GM18868 (cell line): ENCODE data around the gene UMOD.
A peak's percentile ranks its signal among the peaks of the same experiment; 100 is the strongest.

Experiments
- ATAC-seq: cut with Tn5 transposase; IDR thresholded peaks from one replicate; pipeline ENCODE4 v1.9.1; 2021; ENCODE audit warnings: mild to moderate bottlenecking, moderate library complexity; ENCODE audit not compliant: unreplicated experiment

UMOD gene

GRCh38 chr16:20352615-20353014 is at the start of gene UMOD:
Gene UMOD (minus strand): TSS chr16:20352715. CDS start chr16:20350737, 1,978 bp downstream.
- ATAC-seq, result no peak

GRCh38 chr16:20401475-20402016 is 49.0 kb upstream of the UMOD start:
- ATAC-seq, result no peak

- no peak for ATAC-seq
Measured at GRCh38 chr16:20401066-20401465, 48.6 kb upstream of the UMOD start.

- ATAC-seq, result no peak
Measured at GRCh38 chr16:20399185-20399584, 46.7 kb upstream of the UMOD start.

- no peak for ATAC-seq
Measured at GRCh38 chr16:20398603-20399002, 46.1 kb upstream of the UMOD start.

GRCh38 chr16:20397468-20398074 is 45.1 kb upstream of the UMOD start:
- ATAC-seq, result no peak

- ATAC-seq, result no peak
Measured at GRCh38 chr16:20396846-20397467, 44.4 kb upstream of the UMOD start.

GRCh38 chr16:20395946-20396345 is 43.4 kb upstream of the UMOD start:
- no peak for ATAC-seq

GRCh38 chr16:20393801-20394577 is 41.5 kb upstream of the UMOD start:
- ATAC-seq, result no peak

GRCh38 chr16:20391045-20391444 is 38.5 kb upstream of the UMOD start:
- no peak for ATAC-seq

- no peak for ATAC-seq
Measured at GRCh38 chr16:20388854-20389253, 36.3 kb upstream of the UMOD start.

GRCh38 chr16:20387978-20388377 is 35.5 kb upstream of the UMOD start:
- no peak for ATAC-seq

GRCh38 chr16:20385844-20386832 is 33.6 kb upstream of the UMOD start:
- ATAC-seq, result no peak

GRCh38 chr16:20383106-20384029 is 30.9 kb upstream of the UMOD start:
- peak; percentile 46 for ATAC-seq

- no peak for ATAC-seq
Measured at GRCh38 chr16:20382202-20382948, 29.9 kb upstream of the UMOD start.

GRCh38 chr16:20380782-20381181 is 28.3 kb upstream of the UMOD start:
- ATAC-seq, result no peak

GRCh38 chr16:20377181-20377580 is 24.7 kb upstream of the UMOD start:
- no peak for ATAC-seq

GRCh38 chr16:20372701-20373100 is 20.2 kb upstream of the UMOD start:
- ATAC-seq, result no peak
